Duodenal mucosa (tissue), 2 donors: ENCODE measurements around the gene PSORS1C2.

ENCODE experiments used
- H3K27ac ChIP-seq: one replicate; pipeline ENCODE4 v1.7.0; 2013; ENCODE audit warnings: low read depth, low read length
- H3K27me3 ChIP-seq, 2 donors: one replicate each; pipeline ENCODE4 v1.7.0; 2013; ENCODE audit warnings: low read length in 2 of 2, control low read depth in 1 of 2; ENCODE audit not compliant: insufficient read depth in 2 of 2, control insufficient read depth in 1 of 2
- H3K36me3 ChIP-seq, 2 donors: one replicate each; pipeline ENCODE4 v1.7.0; 2013; ENCODE audit warnings: low read length in 2 of 2, control low read depth in 1 of 2; ENCODE audit not compliant: insufficient read depth in 2 of 2, control insufficient read depth in 1 of 2
- H3K4me1 ChIP-seq, 2 donors: one replicate each; pipeline ENCODE4 v1.7.0; 2013; ENCODE audit warnings: low read length in 2 of 2, control low read depth in 1 of 2; ENCODE audit not compliant: insufficient read depth in 2 of 2, control insufficient read depth in 1 of 2
- H3K4me3 ChIP-seq, 2 donors: one replicate each; pipeline ENCODE4 v1.7.0; 2013; ENCODE audit warnings: low read length in 2 of 2, low read depth in 1 of 2
- H3K9ac ChIP-seq, 2 donors: one replicate each; pipeline ENCODE4 v1.7.0; 2013; ENCODE audit warnings: low read length in 2 of 2, low read depth in 1 of 2
- H3K9me3 ChIP-seq, 2 donors: one replicate each; pipeline ENCODE4 v1.7.0; 2013; ENCODE audit warnings: low read length in 2 of 2, control low read depth in 1 of 2; ENCODE audit not compliant: control insufficient read depth in 1 of 2

Gene PSORS1C2

DNA sequence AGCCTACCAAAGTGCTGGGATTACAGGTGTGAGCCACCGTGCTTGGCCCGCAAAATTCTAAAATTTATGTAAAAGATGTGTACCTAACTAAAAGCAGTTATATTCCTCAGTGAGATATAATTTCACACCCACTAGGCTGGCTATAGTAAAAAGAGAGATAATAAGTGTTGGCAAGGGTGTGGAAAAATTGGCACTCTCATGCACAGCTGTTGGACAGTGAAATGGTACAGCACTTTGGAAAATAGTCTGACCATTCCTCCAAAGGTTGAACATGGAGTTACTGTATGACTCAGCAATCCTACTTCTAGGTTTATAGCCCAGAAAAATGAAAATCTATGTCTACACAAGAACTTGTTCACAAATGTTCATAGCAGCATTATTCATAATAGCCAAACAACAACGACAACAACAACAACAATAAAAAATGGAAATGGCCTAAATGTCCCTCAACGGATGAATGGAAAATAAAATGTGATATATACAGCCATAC, 40.4 kb downstream of the PSORS1C2 start:
- Histone ChIP-seq H3K27ac (no peak overlapping the region), H3K36me3 (no peaks in the 10 kb centered on the region), H3K9ac (no peak overlapping the region), H3K4me3 (no peak overlapping the region), H3K27me3 (peaks cover 0 to 6% of the 10 kb centered on the region in 2 donors), H3K4me1 (peaks cover 9 to 10% of the 10 kb centered on the region in 2 donors), H3K9me3 (no peaks in the 10 kb centered on the region)

DNA sequence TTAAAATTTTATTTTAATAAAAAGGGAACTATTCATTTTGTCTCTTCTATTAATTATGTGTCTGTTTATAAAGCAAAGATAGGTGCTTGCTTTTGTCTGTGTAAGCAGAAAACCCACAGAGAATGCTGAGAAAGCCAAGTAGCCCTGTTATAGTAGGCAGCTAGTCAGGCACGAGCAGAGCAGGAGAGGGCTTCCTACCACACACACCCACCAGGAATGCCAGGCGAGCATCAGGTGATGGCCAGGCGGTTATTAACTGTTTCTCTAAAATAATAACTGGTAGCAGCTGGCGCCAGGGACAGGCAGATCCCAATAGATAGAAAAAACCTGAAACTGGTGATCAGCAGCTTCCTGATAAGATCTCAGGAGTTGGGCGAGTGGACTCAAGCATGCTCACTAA, 42.2 kb downstream of the PSORS1C2 start:
- peaks cover 0 to 6% of the 10 kb centered on the region in 2 donors for H3K27me3 ChIP-seq
- H3K9ac ChIP-seq, result no peak overlapping the region
- no peaks in the 10 kb centered on the region for H3K9me3 ChIP-seq
- no peak overlapping the region for H3K4me3 ChIP-seq
- H3K27ac ChIP-seq, result no peak overlapping the region
- no peaks in the 10 kb centered on the region for H3K36me3 ChIP-seq
- H3K4me1 ChIP-seq, result peaks cover 10 to 14% of the 10 kb centered on the region in 2 donors

DNA sequence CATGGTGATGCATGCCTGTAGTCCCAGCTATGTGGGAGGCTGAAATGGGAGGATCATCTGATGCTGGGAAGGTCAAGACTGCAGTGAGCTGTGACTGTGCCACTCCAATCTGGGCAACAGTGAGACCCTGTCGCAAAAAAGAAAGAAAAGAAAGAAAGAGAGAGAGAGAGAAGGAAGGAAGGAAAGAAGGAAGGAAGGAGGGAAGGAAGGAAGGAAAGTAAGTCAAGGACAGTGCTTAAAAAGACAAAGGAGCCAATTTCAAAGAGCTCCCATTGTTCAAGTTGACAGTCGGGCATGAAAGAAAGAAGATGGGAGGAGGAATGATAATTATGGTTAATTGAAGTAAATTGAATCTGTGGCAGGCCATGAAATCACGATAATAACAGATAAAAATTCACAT, 42.7 kb downstream of the PSORS1C2 start:
- peaks cover 10 to 17% of the 10 kb centered on the region in 2 donors for H3K4me1 ChIP-seq
- no peaks in the 10 kb centered on the region for H3K9me3 ChIP-seq
- no peak overlapping the region for H3K9ac ChIP-seq
- no peak overlapping the region for H3K27ac ChIP-seq
- H3K36me3 ChIP-seq, result no peaks in the 10 kb centered on the region
- peaks cover 0 to 6% of the 10 kb centered on the region in 2 donors for H3K27me3 ChIP-seq
- H3K4me3 ChIP-seq, result no peak overlapping the region

DNA sequence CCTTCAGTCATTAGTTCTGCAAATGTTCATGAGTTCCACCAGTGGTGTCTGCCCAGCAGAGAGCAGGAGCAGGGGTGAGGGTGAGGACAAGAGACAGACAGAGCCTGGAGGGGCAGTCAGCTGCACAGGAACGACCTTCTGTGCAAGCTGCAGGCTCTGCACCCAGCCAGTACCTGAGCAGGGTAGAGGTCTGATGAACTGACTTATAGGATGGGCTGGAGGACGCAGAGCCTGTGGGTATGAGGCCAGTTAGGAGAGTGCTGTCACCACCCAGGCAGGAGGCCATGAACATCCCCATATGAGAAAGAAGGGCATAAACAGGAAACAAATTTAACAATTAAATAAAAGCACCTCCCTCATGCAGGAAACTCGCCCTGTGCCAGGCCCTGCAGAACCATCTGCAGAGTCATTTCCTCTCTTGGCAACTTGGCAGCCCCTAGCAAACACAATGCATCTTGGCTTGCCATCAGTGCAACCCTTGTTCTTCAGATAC, 44.4 kb downstream of the PSORS1C2 start:
- Histone ChIP-seq H3K9me3 (no peaks in the 10 kb centered on the region), H3K4me3 (no peak overlapping the region), H3K36me3 (no peaks in the 10 kb centered on the region), H3K27me3 (peaks cover 0 to 6% of the 10 kb centered on the region in 2 donors), H3K27ac (no peak overlapping the region), H3K4me1 (peaks cover 10 to 17% of the 10 kb centered on the region in 2 donors), H3K9ac (no peak overlapping the region)

DNA sequence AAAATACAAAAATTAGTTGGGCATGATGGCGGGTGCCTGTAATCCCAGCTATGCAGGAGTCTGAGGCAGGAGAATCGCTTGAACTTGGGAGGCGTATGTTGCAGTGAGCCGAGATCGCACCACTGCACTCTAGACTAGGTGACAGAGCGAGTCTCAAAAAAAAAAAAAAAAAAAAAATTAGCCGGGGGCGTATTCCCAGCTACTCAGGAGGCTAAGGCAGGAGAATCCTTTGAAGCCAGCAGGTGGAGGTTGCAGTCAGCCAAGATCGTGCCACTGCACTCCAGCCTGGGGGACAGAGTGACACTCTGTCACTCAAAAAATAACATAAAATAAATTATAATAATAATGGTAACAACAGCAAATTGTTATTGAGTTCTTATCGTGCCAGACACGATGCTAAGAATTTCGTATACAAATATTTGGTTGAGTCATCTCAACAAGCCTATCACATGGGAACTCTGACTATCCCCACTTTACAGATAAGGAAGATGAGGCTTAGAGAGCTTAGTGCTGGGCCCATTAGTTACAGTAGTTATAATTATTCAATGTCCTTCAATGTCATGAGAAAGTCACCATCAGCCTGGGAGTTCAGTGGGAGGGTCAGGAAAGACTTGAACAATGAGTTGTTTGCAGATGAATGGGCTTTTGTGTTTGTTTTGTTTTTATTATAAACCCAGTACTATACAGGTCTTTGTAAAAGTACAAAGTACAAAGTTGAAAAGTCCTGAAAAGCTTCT, 45.9 kb downstream of the PSORS1C2 start:
- H3K4me3 ChIP-seq, result no peak overlapping the region
- H3K27me3 ChIP-seq, result peaks cover 0 to 6% of the 10 kb centered on the region in 2 donors
- H3K9ac ChIP-seq, result no peak overlapping the region
- H3K4me1 ChIP-seq, result peaks cover 10 to 17% of the 10 kb centered on the region in 2 donors
- no peaks in the 10 kb centered on the region for H3K9me3 ChIP-seq
- no peaks in the 10 kb centered on the region for H3K36me3 ChIP-seq
- no peak overlapping the region for H3K27ac ChIP-seq

DNA sequence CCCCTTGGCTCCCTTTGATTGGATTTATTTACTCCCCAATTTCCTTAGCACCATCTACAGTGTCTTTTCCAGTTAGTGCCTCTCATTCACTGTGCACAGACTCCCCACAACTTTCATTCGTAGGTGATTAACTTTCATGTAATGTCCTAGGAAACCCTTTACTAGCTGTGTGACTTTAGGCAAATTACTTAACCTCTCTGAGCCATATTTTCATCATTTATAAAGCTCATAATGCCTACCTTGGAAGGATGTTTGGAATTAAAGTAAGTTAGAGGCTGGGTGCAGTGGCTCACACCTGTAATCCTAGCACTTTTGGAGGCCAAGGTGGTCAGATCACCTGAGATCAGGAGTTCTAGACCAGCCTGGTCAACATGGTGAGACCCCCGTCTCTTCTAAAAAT, 46.6 kb downstream of the PSORS1C2 start:
- Histone ChIP-seq H3K27me3 (peaks cover 0 to 6% of the 10 kb centered on the region in 2 donors), H3K9ac (no peak overlapping the region), H3K27ac (no peak overlapping the region), H3K4me1 (peaks cover 12 to 19% of the 10 kb centered on the region in 2 donors), H3K36me3 (no peaks in the 10 kb centered on the region), H3K9me3 (no peaks in the 10 kb centered on the region), H3K4me3 (no peak overlapping the region)

DNA sequence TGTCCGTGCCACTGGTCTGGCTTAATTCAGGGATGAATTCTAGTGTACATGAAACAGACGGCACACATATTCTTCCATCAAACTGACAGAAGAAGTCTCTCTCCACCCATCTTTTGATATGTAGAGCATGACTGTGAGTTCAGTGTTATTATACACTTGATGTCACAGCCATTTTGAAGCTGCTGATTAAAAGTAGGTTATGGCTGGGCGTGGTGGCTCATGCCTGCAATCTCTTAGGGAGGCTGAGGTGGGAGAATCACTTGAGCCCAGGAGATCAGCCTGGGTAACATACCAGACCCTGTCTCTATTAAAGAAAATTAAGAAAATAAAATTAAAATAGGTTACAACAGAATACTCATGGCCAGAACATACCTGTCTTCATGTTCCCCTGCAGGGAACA, 47.2 kb downstream of the PSORS1C2 start:
- Histone ChIP-seq H3K4me3 (no peak overlapping the region), H3K9ac (no peak overlapping the region), H3K9me3 (no peaks in the 10 kb centered on the region), H3K27me3 (peaks cover 0 to 6% of the 10 kb centered on the region in 2 donors), H3K27ac (no peak overlapping the region), H3K4me1 (peaks cover 18 to 20% of the 10 kb centered on the region in 2 donors), H3K36me3 (no peaks in the 10 kb centered on the region)

DNA sequence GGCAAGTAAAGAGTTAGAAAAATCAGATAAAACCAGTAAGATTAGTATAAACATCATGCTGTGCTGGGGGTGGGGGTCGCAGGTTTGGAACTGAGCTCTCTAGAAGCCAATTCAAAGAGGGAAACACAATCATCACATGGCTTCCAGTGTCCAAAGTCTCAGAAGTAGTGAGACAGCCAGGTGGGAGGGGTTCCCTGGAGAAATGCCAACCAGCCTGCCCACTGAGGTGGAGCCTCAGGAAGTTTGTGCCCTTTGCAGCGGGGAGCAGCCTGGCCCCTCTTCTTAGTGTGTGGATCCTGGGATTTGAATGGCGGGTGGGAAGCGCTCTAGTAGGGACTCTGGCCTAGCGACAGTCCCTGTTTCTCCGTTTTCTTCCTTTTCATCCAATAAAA, 47.9 kb downstream of the PSORS1C2 start:
- Histone ChIP-seq H3K27me3 (peaks cover 0 to 6% of the 10 kb centered on the region in 2 donors), H3K9ac (no peak overlapping the region), H3K9me3 (no peaks in the 10 kb centered on the region), H3K27ac (no peak overlapping the region), H3K4me1 (peaks cover 21 to 24% of the 10 kb centered on the region in 2 donors), H3K36me3 (no peaks in the 10 kb centered on the region), H3K4me3 (no peak overlapping the region)

DNA sequence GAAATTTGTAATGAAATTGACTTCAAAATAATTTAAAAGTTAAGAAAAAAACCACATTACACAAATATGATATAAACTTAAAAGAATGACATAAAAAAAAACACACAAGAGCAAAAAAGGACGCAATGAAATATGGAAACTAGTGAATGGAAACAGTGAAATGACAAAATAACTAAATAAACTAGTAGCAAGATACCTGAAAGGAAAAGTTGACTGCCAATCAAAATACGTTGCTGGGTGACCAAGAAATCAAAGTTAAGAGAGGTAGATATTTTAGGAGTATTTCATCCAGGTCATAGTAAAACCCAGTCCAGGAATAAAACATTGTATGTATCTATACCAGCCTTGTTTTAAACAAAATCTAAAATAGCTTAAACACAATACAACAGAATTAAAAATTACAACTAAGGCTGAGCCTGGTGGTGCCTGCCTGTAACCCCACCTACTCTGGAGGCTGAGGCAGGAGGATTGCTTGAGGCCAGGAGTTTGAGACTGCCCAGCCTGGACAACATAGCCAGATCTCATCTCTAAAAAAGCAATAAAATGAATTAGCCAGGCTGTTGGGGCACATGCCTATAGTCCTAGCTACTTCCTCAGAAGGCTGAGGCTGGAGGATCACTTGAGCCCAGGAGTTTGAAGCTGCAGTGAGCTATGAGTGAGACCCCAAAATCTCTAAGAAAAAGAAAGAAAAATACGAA, 48.4 kb downstream of the PSORS1C2 start:
- Histone ChIP-seq H3K4me3 (no peak overlapping the region), H3K4me1 (peaks cover 21 to 24% of the 10 kb centered on the region in 2 donors), H3K9ac (no peak overlapping the region), H3K36me3 (no peaks in the 10 kb centered on the region), H3K27me3 (peaks cover 0 to 10% of the 10 kb centered on the region in 2 donors), H3K27ac (no peak overlapping the region), H3K9me3 (no peaks in the 10 kb centered on the region)
